H1 (cell line): ENCODE results near the gene PITX1. TPM values are rescaled to one million over a fixed set of nuclear protein-coding genes. Genes with fewer than 3 reads are reported as not detected.

Experiments
- POLR2AphosphoS5 ChIP-seq: IDR thresholded peaks from 2 replicates; pipeline ENCODE4 v1.6.1; 2011; ENCODE audit warnings: low read depth, low read length
- polyA plus RNA-seq, 7 experiments: library from polyadenylated mRNA; depleted of rRNA in 3 of 7; stranded (reverse) in 5 of 7; unstranded in 2 of 7; fragments of >200 nt in 5 of 7; fragments of 200-250 nt in 2 of 7; gene quantifications; 1 replicate in 5 of 7; 2 replicates in 1 of 7; 4 replicates in 1 of 7; pipeline versions ENCODE4 v1.2.1 to v1.2.3, GENCODE V29; 2011 to 2013; ENCODE audit warnings: missing spikeins in 2 of 7, mixed read lengths in 2 of 7
- total RNA-seq: library from RNA; stranded (reverse); fragmentation: NEBNext Ultra II Directional; extraction: Animal tissue kit (Norgen Biotek cat#: 25700); gene quantifications from 2 replicates; pipeline ENCODE4 v1.2.1, GENCODE V29; 2021

The PITX1 gene
- total and polyA plus RNA-seq, 2 of the 8 experiments (the other 6 are each of a cell fraction or from before 2014, with no cell fraction given) = 0.03 TPM; not detected in 1

DNA sequence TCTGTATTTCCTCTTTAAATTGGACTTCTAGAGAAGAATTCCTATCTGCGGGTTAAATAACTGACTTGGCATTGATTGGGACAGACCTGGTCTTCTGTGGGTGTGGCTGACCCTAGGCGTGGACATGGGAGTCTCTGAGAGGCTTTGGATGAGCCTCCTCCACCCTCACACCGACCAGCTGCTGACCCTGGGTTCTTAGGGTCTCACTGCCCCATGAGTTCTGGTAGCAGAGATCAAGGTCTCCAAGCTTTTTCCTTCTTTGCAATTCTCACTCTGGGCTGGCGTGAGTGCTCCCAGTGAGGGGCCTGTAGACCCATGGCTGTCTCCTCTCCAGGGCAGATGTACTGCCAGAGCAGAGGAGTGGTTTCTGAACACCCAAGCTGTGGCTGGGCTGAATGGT lies 41.6 kb upstream of the PITX1 start (continued):
- no peak for TF ChIP-seq POLR2AphosphoS5
